ENCODE data around the gene CFAP69.

The CFAP69 gene

GRCh38 chr7:90272242-90272641 lies 27.3 kb downstream of the CFAP69 start:
- TF ChIP-seq POLR2AphosphoS5 (IDR thresholded peaks at IDR 0.05; ENCODE audit: low read depth, low read length) (no peak), FOXP2 (optimal IDR thresholded peaks at IDR 0.05; ENCODE audit: borderline replicate concordance, extremely low read depth, extremely low read length, insufficient read depth) (no peak), SIN3A (IDR thresholded peaks at IDR 0.05; ENCODE audit: borderline replicate concordance, insufficient read depth, low read length) (no peak)

DNA sequence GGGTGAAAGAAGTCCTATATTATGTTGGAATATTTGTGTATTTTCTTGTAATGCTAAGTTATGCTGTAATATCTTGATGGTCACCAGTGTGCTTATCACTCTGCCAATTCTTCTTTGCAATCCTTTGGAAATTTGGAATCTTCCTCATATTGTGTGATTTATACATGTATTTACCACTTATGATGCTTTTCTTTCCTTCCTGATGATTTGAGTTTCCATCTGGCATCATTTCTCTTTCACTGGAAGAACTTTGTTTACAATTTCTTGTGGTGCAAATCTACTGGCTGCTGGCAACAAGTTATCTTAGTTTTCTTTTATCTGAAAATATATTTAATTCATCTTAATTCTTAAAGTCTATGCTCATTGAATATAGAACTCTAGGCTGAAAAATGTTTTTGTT lies 29.2 kb downstream of the CFAP69 start:
- no peak for TF ChIP-seq TAF1 (IDR thresholded peaks at IDR 0.05; ENCODE audit: borderline replicate concordance, insufficient read depth, low read length)
- no peak for TF ChIP-seq FOXP2 (optimal IDR thresholded peaks at IDR 0.05; ENCODE audit: borderline replicate concordance, extremely low read depth, extremely low read length, insufficient read depth)

DNA sequence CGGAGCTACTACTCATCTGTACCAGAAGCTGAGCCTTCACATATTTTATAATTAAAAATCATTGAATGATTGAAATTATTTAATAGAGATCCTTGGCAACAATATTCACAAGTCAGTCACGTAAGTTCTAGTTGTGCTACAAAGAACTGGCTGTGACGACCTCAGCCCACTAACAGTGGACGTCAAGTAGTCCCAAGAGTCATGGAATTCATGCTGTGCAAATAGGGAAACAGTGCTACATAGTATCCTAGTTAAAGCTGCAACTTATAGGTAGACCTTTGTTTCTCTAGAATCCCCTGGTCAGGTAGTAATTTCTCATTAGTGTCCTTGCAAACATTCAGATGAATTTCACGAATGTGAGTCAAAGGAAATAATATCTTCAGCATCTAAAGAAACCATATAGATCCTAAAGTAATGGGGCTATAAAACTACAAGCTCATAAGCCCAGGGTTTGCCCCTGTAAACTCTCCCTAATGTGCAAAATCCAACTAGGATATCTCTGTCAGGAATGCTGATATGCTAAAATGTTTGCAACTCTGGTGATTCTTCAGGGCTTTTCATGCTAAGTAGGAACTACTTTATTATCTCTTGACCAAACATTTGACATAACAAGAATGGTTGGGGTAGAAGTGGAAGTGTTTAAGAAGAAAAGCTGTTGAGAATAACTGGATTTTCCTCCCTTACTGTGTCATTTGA lies 31.2 kb downstream of the CFAP69 start:
- TF ChIP-seq SIN3A (IDR thresholded peaks at IDR 0.05; ENCODE audit: borderline replicate concordance, insufficient read depth, low read length), result no peak
- no peak for TF ChIP-seq TAF1 (IDR thresholded peaks at IDR 0.05; ENCODE audit: borderline replicate concordance, insufficient read depth, low read length)
- TF ChIP-seq REST (IDR thresholded peaks at IDR 0.05; ENCODE audit: insufficient read depth in 1 of 2, low read depth in 2 of 2, low read length in 2 of 2), result no peak
- no peak for TF ChIP-seq FOXP2 (optimal IDR thresholded peaks at IDR 0.05; ENCODE audit: borderline replicate concordance, extremely low read depth, extremely low read length, insufficient read depth)
- TF ChIP-seq POLR2AphosphoS5 (IDR thresholded peaks at IDR 0.05; ENCODE audit: low read depth, low read length), result no peak

DNA sequence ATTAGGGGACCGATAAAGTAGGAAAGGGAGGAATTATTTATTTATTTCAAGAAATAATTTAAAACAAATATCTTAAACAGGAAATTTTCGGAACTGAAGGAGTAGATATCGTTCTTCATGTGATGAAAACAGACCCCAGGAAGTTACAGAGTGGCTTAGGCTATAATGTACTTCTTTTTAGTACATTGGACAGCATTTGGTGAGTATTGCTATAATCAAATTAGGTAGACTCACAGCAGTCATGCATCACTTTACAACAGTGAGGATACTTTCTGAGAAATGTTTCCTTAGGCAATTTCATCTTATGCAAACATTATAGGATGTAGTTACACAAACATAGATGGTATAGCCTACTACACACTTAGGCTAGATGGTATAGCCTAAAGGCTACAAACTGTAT lies 43.2 kb downstream of the CFAP69 start:
- no peak for TF ChIP-seq POLR2AphosphoS5 (IDR thresholded peaks at IDR 0.05; ENCODE audit: low read depth, low read length)
- peak in 1 of 2 experiments; percentile 29; a peak in 1 of 4 replicates for TF ChIP-seq REST (IDR thresholded peaks at IDR 0.05; ENCODE audit: insufficient read depth in 1 of 2, low read depth in 2 of 2, low read length in 2 of 2)

DNA sequence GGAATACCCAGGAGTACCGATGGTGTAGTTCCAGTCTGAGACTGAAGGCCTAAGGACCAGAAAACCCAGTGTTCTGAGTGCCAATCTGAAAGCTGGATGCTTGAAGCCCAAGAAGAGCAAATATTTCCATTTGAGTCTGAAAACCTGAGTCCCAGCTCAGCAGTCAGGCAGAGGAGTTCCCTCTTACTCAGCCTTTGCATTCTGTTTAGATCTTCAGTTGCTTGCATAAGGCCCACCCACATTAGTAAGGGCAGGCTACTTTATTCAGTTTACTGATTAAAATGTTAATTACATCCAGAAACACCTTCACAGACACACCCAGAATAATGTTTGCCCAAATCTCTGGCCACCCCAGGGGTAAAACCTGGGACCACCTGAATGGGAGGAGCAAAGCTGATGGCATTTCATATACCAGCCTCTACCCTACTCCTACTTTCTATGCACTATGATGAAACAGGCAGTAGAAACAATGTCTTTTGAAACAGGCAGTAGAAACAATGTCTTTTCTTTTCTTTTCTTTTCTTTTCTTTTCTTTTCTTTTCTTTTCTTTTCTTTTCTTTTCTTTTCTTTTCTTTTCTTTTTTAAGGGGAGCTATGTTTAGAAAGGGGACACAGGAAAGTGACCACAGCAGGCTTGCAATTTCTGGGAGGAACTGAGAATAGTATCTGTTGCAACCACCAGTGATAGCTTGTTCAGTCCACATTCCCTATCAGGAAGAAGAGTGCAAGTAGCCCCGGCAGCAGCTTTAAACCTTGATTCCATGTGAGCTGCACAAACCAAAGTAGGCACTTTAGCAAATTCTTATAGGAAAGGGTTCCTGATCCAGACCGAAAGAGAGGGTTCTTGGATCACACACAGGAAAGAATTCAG lies 45.5 kb downstream of the CFAP69 start:
- TF ChIP-seq TAF1 (IDR thresholded peaks at IDR 0.05; ENCODE audit: borderline replicate concordance, insufficient read depth, low read length) (no peak), REST (IDR thresholded peaks at IDR 0.05; ENCODE audit: insufficient read depth in 1 of 2, low read depth in 2 of 2, low read length in 2 of 2) (no peak), SIN3A (IDR thresholded peaks at IDR 0.05; ENCODE audit: borderline replicate concordance, insufficient read depth, low read length) (no peak), POLR2AphosphoS5 (IDR thresholded peaks at IDR 0.05; ENCODE audit: low read depth, low read length) (no peak), FOXP2 (optimal IDR thresholded peaks at IDR 0.05; ENCODE audit: borderline replicate concordance, extremely low read depth, extremely low read length, insufficient read depth) (no peak)
